SK-N-SH treated with all-trans-retinoic acid at 6 μM for 48 hours (cell line): ENCODE measurements around the gene PAXX.

Source experiments
- ARNTL ChIP-seq: fragments of 450-650 bp; formaldehyde crosslinking; IDR thresholded peaks from 2 replicates; pipeline ENCODE4 v1.5.0; 2020; ENCODE audit warnings: low read depth, mild to moderate bottlenecking, moderate library complexity, borderline replicate concordance
- CSDC2 ChIP-seq: fragments of 250-450 bp; sonication (Bioruptor Pico); IDR thresholded peaks from 2 replicates; pipeline ENCODE4 v1.5.0; 2020; ENCODE audit warnings: mild to moderate bottlenecking, moderate library complexity
- TCF4 ChIP-seq: fragments of 250-450 bp; sonication (Bioruptor Pico); IDR thresholded peaks from 2 replicates; pipeline ENCODE4 v1.8.0; 2021; ENCODE audit warnings: mild to moderate bottlenecking, moderate library complexity, borderline replicate concordance

DNA sequence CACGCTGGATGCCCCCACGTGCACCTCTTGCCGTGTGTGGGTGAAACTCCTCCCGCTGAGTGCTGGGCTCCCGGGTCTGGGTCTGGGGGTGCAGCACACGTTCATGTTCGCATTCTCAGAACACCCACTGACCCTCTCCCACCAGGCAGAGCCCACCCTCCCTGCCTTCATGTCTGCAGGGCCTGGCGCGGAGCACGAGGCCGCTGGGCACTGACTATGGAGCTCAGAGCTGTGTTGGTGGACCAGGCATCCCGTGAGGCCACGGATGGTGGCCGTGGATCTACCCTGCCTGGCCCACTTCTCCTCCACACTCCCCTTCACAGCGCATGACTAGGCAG is 31.3 kb upstream of the PAXX start:
- TF ChIP-seq CSDC2 (CRISPR knock-in tag) (no peak), ARNTL (CRISPR knock-in tag) (no peak), TCF4 (CRISPR knock-in tag) (no peak)
